HUES64 (cell line): Measurements from ENCODE around the gene PAK2.

Experiments used
- H3K27ac ChIP-seq: 2 replicates; pipeline ENCODE4 v1.7.0; 2013; ENCODE audit warnings: low read depth, low read length, inconsistent platforms
- H3K27me3 ChIP-seq: 2 replicates; pipeline ENCODE4 v1.6.1; 2013; ENCODE audit warnings: mild to moderate bottlenecking, low read length; ENCODE audit not compliant: insufficient read depth
- H3K36me3 ChIP-seq: 2 replicates; pipeline ENCODE4 v1.6.1; 2013; ENCODE audit warnings: mild to moderate bottlenecking, low read length; ENCODE audit not compliant: insufficient read depth
- H3K4me1 ChIP-seq: 2 replicates; pipeline ENCODE4 v1.6.1; 2013; ENCODE audit warnings: mild to moderate bottlenecking, low read length, moderate library complexity; ENCODE audit not compliant: insufficient read depth
- H3K4me3 ChIP-seq: 2 replicates; pipeline ENCODE4 v1.5.1; 2013; ENCODE audit warnings: mild to moderate bottlenecking, low read length, moderate library complexity
- H3K9ac ChIP-seq: 2 replicates; pipeline ENCODE4 v1.6.1; 2013; ENCODE audit warnings: mild to moderate bottlenecking, low read depth, low read length
- H3K9me3 ChIP-seq: 2 replicates; pipeline ENCODE4 v1.6.1; 2013; ENCODE audit warnings: low read depth, low read length; ENCODE audit not compliant: insufficient read depth
- whole genome bisulfite sequencing: fragments of 150-250, 120-280 bp; methylation state at CpG from one replicate; pipeline ENCODE4 v1.1.7; 2013; ENCODE audit warnings: missing lambda C conversion rate; 5-methylcytosine and 5-hydroxymethylcytosine counted together

PAK2 gene

GRCh38 chr3:196790636-196791035 is 51.0 kb downstream of the PAK2 start:
- peaks cover 28% of the 10 kb centered on the region for H3K4me1 ChIP-seq

GRCh38 chr3:196792771-196793170 is 53.1 kb downstream of the PAK2 start:
- Histone ChIP-seq H3K27ac (peak overlapping the region; percentile 75), H3K4me3 (0 out of 2 replicates have a peak overlapping the region, but pooled peaks have one; percentile 3), H3K27me3 (no peaks in the 10 kb centered on the region), H3K9me3 (peaks cover 19% of the 10 kb centered on the region), H3K36me3 (peaks cover 31% of the 10 kb centered on the region), H3K4me1 (peaks cover 24% of the 10 kb centered on the region), H3K9ac (peak overlapping the region; percentile 43; the same call in 1 of the 2 replicates)
- 66% methylated on average over 4 of the region's 5 CpGs for WGBS

More at GRCh38 chr3:196790636-196791035, 51.0 kb downstream of the PAK2 start:
- H3K36me3 ChIP-seq: peaks cover 34% of the 10 kb centered on the region
- WGBS: 92% methylated on average over 6 of the region's 6 CpGs
- H3K4me3 ChIP-seq: no peak overlapping the region
- H3K27ac ChIP-seq: no peak overlapping the region
- H3K9me3 ChIP-seq: peaks cover 19% of the 10 kb centered on the region
- H3K27me3 ChIP-seq: no peaks in the 10 kb centered on the region
- H3K9ac ChIP-seq: no peak overlapping the region

DNA sequence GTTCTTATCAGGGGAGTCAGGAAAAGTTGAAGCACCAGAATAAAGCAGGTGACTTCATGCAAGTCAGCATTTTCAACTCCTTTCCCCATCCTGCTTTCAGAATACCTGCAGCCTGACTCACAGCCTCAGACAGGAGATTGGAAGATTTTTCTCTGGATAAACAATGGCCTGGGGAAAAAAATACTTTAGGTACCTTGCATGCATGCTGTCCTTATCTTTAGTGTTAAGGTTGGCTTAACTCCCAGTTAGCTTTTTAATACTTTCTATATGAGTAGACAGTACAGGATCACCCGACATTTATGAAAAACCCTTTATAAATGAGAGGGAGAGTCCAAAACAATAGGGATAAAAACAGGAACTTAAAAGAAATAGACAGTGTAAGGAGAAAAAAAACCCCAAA is 53.6 kb downstream of the PAK2 start:
- Histone ChIP-seq H3K9me3 (peaks cover 19% of the 10 kb centered on the region), H3K4me3 (no peak overlapping the region), H3K4me1 (peaks cover 19% of the 10 kb centered on the region), H3K36me3 (peaks cover 31% of the 10 kb centered on the region), H3K9ac (peak overlapping the region; percentile 43; the same call in 1 of the 2 replicates), H3K27me3 (no peaks in the 10 kb centered on the region), H3K27ac (peak overlapping the region; percentile 75)
- no CpG with 5 or more reads among the region's 1 CpG for WGBS

DNA sequence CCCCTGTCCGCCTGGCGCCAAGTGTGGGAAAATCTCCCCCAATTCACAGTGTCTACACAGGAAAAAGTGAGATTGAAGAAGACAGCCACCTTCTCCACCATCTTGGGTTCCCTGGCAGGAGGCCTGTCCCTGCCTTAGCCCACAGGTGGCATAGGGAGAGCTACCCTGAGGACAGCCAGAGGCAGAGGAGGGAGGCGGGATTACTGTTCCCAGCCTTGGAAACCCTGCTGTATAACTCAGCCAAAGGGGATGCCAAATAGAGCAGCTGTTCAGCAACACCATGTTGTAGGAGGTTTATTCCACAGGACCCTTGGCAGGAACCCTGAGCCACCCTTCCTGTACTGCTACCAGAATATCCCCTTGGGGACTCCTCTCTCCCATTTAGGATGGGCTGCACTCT is 54.8 kb downstream of the PAK2 start:
- H3K4me1 ChIP-seq: peaks cover 13% of the 10 kb centered on the region
- peaks cover 19% of the 10 kb centered on the region for H3K9me3 ChIP-seq
- no peaks in the 10 kb centered on the region for H3K27me3 ChIP-seq
- no peak overlapping the region for H3K9ac ChIP-seq
- 95% methylated on average over 3 of the region's 3 CpGs for WGBS
- peaks cover 30% of the 10 kb centered on the region for H3K36me3 ChIP-seq
- H3K27ac ChIP-seq: no peak overlapping the region
- no peak overlapping the region for H3K4me3 ChIP-seq

DNA sequence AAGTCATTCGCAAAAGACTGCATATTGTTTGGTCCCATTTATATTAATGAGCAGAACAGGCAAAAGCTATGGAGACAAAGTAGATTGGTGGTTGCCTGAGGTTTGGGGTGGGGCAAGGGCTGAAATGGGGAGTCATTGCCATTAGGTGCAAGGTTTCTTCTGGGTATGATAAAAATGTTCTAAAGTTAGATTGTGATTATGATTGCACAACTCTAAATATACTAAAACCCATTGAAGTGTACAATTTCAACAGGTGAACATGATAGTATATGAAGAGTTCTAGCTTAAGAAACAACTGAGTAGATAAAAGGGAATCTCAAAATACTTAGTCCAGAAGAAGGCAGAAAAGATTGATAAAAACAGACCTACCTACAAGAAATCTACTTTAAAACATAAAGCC is 56.7 kb downstream of the PAK2 start:
- H3K27me3 ChIP-seq: no peaks in the 10 kb centered on the region
- H3K4me3 ChIP-seq: no peak overlapping the region
- 100% methylated on average over 1 of the region's 1 CpG for WGBS
- peaks cover 13% of the 10 kb centered on the region for H3K4me1 ChIP-seq
- no peak overlapping the region for H3K27ac ChIP-seq
- peaks cover 3% of the 10 kb centered on the region; the same call in 1 of the 2 replicates for H3K9me3 ChIP-seq
- H3K9ac ChIP-seq: no peak overlapping the region
- peaks cover 16% of the 10 kb centered on the region for H3K36me3 ChIP-seq

- Histone ChIP-seq H3K27ac (no peak overlapping the region), H3K36me3 (peaks cover 41% of the 10 kb centered on the region), H3K9ac (no peak overlapping the region), H3K4me3 (no peak overlapping the region), H3K9me3 (no peaks in the 10 kb centered on the region), H3K4me1 (no peaks in the 10 kb centered on the region), H3K27me3 (no peaks in the 10 kb centered on the region)
- WGBS: 94% methylated on average over 8 of the region's 8 CpGs
Observed at GRCh38 chr3:196800742-196801434, 61.2 kb downstream of the PAK2 start.

- Histone ChIP-seq H3K36me3 (peaks cover 70% of the 10 kb centered on the region), H3K4me1 (no peaks in the 10 kb centered on the region), H3K9me3 (no peaks in the 10 kb centered on the region), H3K27me3 (no peaks in the 10 kb centered on the region), H3K27ac (no peak overlapping the region), H3K4me3 (no peak overlapping the region), H3K9ac (no peak overlapping the region)
- 99% methylated on average over 9 of the region's 9 CpGs for WGBS
Observed at GRCh38 chr3:196803891-196804468, 64.3 kb downstream of the PAK2 start.

DNA sequence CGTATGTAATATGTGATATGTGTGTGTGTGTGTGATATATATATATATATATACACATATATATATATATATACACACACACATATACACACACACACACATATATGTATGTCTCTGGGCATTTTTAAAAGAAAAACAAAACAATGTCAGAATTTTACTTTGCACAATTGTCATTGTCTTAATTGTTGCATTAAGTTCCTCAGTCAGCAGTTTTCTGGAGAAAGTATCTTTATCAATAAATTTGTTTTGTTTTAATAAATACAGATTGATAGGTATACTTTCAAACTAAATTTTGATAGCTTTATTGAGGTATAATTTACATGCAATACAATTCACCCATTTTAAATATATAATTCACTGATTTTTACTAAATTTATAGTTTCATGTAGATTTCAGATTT is 65.1 kb downstream of the PAK2 start:
- no peaks in the 10 kb centered on the region for H3K4me1 ChIP-seq
- H3K9me3 ChIP-seq: peaks cover 3% of the 10 kb centered on the region; the same call in 1 of the 2 replicates
- no peak overlapping the region for H3K9ac ChIP-seq
- H3K4me3 ChIP-seq: no peak overlapping the region
- peaks cover 73% of the 10 kb centered on the region for H3K36me3 ChIP-seq
- no peak overlapping the region for H3K27ac ChIP-seq
- H3K27me3 ChIP-seq: no peaks in the 10 kb centered on the region
- WGBS: no CpG with 5 or more reads among the region's 1 CpG

- peaks cover 91% of the 10 kb centered on the region for H3K36me3 ChIP-seq
- WGBS: 91% methylated on average over 3 of the region's 3 CpGs
Observed at GRCh38 chr3:196810963-196811581, 71.4 kb downstream of the PAK2 start.

GRCh38 chr3:196812853-196813252 is 73.2 kb downstream of the PAK2 start:
- H3K9ac ChIP-seq: no peak overlapping the region
- no peak overlapping the region for H3K27ac ChIP-seq
- H3K36me3 ChIP-seq: peaks cover 84% of the 10 kb centered on the region
- H3K9me3 ChIP-seq: peaks cover 10% of the 10 kb centered on the region
- no peaks in the 10 kb centered on the region for H3K27me3 ChIP-seq
- H3K4me3 ChIP-seq: no peak overlapping the region
- H3K4me1 ChIP-seq: no peaks in the 10 kb centered on the region
- 96% methylated on average over 7 of the region's 7 CpGs for WGBS

More at GRCh38 chr3:196810963-196811581, 71.4 kb downstream of the PAK2 start:
- no peak overlapping the region for H3K27ac ChIP-seq
- no peak overlapping the region for H3K4me3 ChIP-seq
- peaks cover 10% of the 10 kb centered on the region for H3K9me3 ChIP-seq
- H3K9ac ChIP-seq: no peak overlapping the region
- no peaks in the 10 kb centered on the region for H3K27me3 ChIP-seq
- no peaks in the 10 kb centered on the region for H3K4me1 ChIP-seq

- Histone ChIP-seq H3K27me3 (no peaks in the 10 kb centered on the region), H3K36me3 (peaks cover 86% of the 10 kb centered on the region), H3K4me1 (no peaks in the 10 kb centered on the region), H3K4me3 (no peak overlapping the region), H3K9me3 (peaks cover 10% of the 10 kb centered on the region), H3K27ac (no peak overlapping the region), H3K9ac (no peak overlapping the region)
- 95% methylated on average over 5 of the region's 5 CpGs for WGBS
Observed at GRCh38 chr3:196813903-196814302, 74.2 kb downstream of the PAK2 start.
